Left lung (tissue), 10 donors: ENCODE measurements around the gene MDM4. TPM values are rescaled to one million over a fixed set of nuclear protein-coding genes. Genes with fewer than 3 reads are reported as not detected.

Experiments
- ATAC-seq: fragments of 200-7000 bp; cut with Tn5 transposase; one replicate; pipeline ENCODE4 v1.9.1; 2020; ENCODE audit warnings: moderate library complexity
- DNase-seq, 4 donors: peaks; one replicate each; pipeline ENCODE4 v3.0.0-alpha.2; 2013 to 2020
- H3K27ac ChIP-seq, 2 donors: fragments of 200-600 bp; sonication (generic) in 1 of 2; one replicate each; pipeline versions ENCODE4 v1.5.0 to v1.8.0; 2020 to 2021
- H3K27me3 ChIP-seq, 2 donors: fragments of 200-600 bp; sonication (generic) in 1 of 2; one replicate each; pipeline versions ENCODE4 v1.5.0 to v1.8.0; 2020 to 2021
- H3K36me3 ChIP-seq, 2 donors: fragments of 200-600 bp; sonication (generic) in 1 of 2; one replicate each; pipeline versions ENCODE4 v1.5.0 to v1.8.0; 2020 to 2021
- H3K4me1 ChIP-seq, 2 donors: fragments of 200-600 bp; one replicate each; pipeline ENCODE4 v1.8.0; 2021
- H3K4me3 ChIP-seq, 2 donors: fragments of 200-600 bp; sonication (generic) in 1 of 2; one replicate each; pipeline versions ENCODE4 v1.5.0 to v1.8.0; 2020 to 2021; ENCODE audit warnings: mild to moderate bottlenecking in 1 of 2
- H3K9me3 ChIP-seq, 2 donors: fragments of 200-600 bp; sonication (generic) in 1 of 2; one replicate each; pipeline versions ENCODE4 v1.5.0 to v1.8.0; 2020 to 2021
- intact Hi-C, 2 donors: fragments of 100-400 bp; cut with DNase I; formaldehyde crosslinking; loops; one replicate each; pipeline versions ENCODE4 v1.11.2 to v1.14.2; 2022
- polyA plus RNA-seq, 6 donors: library from polyadenylated mRNA; unstranded; fragments of 120-200 nt; gene quantifications; one replicate each; pipeline ENCODE4 v1.2.1, GENCODE V29; 2013; ENCODE audit not compliant: insufficient read length in 6 of 6
- total RNA-seq, 2 donors: library from RNA; stranded (reverse); fragmentation: NEBNext Ultra II Directional; extraction: Animal tissue kit (Norgen Biotek cat#: 25700); gene quantifications; one replicate each; pipeline ENCODE4 v1.2.1, GENCODE V29; 2021
- TF ChIP-seq, protein P1 (sequence below), 2 donors: fragments of 200-600 bp; sonication (generic) in 1 of 2; IDR thresholded peaks; one replicate each; pipeline versions ENCODE4 v1.5.0 to v1.8.0; 2021; ENCODE audit warnings: antibody characterized with exemption in 2 of 2
- donor health status: DM: no; HTN: yes; CAD: no.
- donor health status: DM: no; HTN: no; CAD: no.

The MDM4 gene
- total and polyA plus RNA-seq, 8 donors = 46.7 to 93.0 (median 77.9) TPM

- TF ChIP-seq, protein P1, sequence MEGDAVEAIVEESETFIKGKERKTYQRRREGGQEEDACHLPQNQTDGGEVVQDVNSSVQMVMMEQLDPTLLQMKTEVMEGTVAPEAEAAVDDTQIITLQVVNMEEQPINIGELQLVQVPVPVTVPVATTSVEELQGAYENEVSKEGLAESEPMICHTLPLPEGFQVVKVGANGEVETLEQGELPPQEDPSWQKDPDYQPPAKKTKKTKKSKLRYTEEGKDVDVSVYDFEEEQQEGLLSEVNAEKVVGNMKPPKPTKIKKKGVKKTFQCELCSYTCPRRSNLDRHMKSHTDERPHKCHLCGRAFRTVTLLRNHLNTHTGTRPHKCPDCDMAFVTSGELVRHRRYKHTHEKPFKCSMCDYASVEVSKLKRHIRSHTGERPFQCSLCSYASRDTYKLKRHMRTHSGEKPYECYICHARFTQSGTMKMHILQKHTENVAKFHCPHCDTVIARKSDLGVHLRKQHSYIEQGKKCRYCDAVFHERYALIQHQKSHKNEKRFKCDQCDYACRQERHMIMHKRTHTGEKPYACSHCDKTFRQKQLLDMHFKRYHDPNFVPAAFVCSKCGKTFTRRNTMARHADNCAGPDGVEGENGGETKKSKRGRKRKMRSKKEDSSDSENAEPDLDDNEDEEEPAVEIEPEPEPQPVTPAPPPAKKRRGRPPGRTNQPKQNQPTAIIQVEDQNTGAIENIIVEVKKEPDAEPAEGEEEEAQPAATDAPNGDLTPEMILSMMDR (IDR thresholded peaks at IDR 0.05) = no peak
- Histone ChIP-seq H3K4me1 (peaks cover 0 to 14% of the 10 kb centered on the region in 2 donors), H3K9me3 (no peaks in the 10 kb centered on the region), H3K36me3 (peaks cover 0 to 19% of the 10 kb centered on the region in 2 donors), H3K27me3 (no peaks in the 10 kb centered on the region), H3K27ac (no peak overlapping the region), H3K4me3 (no peak overlapping the region)
- no peak for ATAC-seq
- no peak for DNase-seq
- intact Hi-C loops = loop anchor here in 1 of 2 donors (10.0 kb wide), 1 partner anchor 188 kb away; no protein-coding TSS in a partner anchor
Observed at GRCh38 chr1:204576422-204576821, 60.2 kb downstream of the MDM4 start.

DNA sequence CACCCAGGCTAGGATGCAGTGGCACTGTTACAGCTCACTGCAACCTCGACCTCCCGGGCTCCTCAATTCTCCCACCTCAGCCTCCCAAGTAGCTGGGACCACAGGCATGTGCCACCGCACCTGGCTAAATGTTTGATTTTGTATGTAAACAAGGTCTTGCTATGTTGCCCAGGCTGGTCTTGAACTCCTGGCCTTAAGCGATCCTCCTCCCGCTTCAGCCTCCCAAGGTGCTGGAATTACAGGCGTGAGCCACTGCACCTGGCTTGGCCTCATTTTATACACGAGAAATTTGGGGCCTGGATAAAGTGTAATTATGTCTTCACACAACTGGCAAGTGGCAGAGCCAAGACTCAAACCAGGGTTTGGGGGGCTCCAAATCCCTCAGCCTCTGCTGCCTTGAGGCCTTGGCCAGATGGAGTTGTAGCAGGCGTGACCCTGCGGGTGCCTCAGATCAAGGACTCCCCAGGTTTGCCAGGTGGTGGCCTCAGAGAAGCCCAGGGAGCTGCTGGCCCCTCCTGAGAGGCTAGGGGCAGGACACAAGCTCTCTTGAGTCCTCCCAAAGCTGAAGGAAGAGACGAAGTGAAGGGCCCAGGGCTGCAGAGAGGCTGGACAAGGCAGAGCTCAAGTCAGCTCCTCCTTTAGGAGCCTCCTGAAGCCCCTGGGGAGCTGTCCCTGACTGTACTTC, 61.7 kb downstream of the MDM4 start:
- Histone ChIP-seq H3K4me3 (no peak overlapping the region), H3K9me3 (no peaks in the 10 kb centered on the region), H3K27me3 (no peaks in the 10 kb centered on the region), H3K36me3 (peaks cover 0 to 11% of the 10 kb centered on the region in 2 donors), H3K27ac (peak overlapping the region in 1 of 2 donors; percentile 3), H3K4me1 (peaks cover 0 to 14% of the 10 kb centered on the region in 2 donors)
- intact Hi-C loops = loop anchor here in 1 of 2 donors (10.0 kb wide), 1 partner anchor 187 kb away; no protein-coding TSS in a partner anchor
- TF ChIP-seq, protein P1 (IDR thresholded peaks at IDR 0.05) = no peak
- ATAC-seq = no peak
- no peak for DNase-seq

DNA sequence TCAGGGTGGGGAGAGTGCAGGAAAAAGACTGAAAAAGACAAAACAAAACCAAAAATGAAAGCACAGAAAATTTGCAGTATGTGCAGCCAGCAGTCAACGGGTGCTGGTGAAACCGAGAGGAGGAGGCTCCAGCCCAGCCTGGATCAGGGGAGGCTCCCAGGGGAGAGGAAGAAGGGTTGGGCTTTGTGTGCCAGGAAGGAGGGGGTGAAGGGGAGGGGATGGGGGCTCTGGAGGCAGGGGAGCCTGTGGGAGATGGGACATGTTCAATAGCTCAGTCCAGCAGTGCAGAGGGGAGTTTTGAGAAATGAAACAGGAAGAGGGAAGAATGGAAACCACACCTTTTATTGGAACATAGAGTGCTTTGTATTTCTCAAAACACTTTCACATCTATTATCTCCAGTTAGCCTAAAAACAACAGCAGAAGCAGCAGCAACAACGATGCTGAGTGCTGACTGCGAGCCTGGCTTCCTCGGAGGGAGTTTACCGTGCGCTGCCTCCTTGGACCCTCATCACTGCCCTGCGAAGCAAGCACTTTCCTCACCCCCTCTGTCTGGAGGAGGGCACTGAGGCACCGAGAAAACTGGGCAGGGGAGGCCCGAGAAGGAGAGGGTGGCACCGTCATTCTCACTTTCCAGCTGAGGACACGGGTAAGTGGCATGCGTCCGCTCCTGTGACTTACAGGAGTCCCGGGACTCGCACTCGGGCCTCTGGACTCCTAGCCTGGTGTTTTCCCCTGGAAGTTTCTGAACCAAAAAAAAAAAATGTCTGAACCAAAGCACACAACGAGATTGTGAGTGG, 62.9 kb downstream of the MDM4 start:
- Histone ChIP-seq H3K27me3 (no peaks in the 10 kb centered on the region), H3K36me3 (peaks cover 0 to under 1% of the 10 kb centered on the region in 2 donors), H3K9me3 (no peaks in the 10 kb centered on the region), H3K4me3 (no peak overlapping the region), H3K27ac (peak overlapping the region in 1 of 2 donors; percentile 3), H3K4me1 (peaks cover 0 to 14% of the 10 kb centered on the region in 2 donors)
- TF ChIP-seq, protein P1 (IDR thresholded peaks at IDR 0.05) = no peak
- intact Hi-C loops = loop anchor here in 1 of 2 donors (10.0 kb wide), 1 partner anchor 186 kb away; no protein-coding TSS in a partner anchor
- ATAC-seq (peak; percentile 60), DNase-seq (no peak)

- intact Hi-C loops = loop anchor here in 1 of 2 donors (10.0 kb wide), 1 partner anchor 185 kb away; no protein-coding TSS in a partner anchor
- H3K4me1 ChIP-seq = peaks cover 0 to 14% of the 10 kb centered on the region in 2 donors
- H3K27me3 ChIP-seq = no peaks in the 10 kb centered on the region
- no peak overlapping the region for H3K27ac ChIP-seq
- H3K4me3 ChIP-seq = no peak overlapping the region
- H3K36me3 ChIP-seq = no peaks in the 10 kb centered on the region
- DNase-seq (no peak), ATAC-seq (no peak)
- H3K9me3 ChIP-seq = no peaks in the 10 kb centered on the region
- TF ChIP-seq, protein P1 (IDR thresholded peaks at IDR 0.05) = no peak
Observed at GRCh38 chr1:204579681-204580080, 63.5 kb downstream of the MDM4 start.

DNA sequence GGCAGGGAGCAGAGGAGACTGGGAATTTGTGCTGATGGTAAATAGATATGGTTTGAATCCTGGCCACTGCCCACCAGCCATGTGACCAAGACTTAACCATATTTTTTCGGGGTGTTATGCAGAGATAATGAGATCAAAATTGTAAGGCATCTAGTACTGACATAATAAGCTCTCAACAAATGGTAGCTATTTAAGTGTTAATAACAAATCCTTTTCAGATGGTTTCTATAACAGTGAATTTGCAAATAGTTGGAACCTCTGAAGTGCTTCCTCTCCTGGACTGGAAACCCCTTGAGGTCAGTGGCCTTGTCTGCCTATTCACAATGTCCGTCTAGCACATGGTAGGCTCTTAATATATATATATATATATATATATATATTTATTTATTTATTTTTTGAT, 64.7 kb downstream of the MDM4 start:
- H3K9me3 ChIP-seq = no peaks in the 10 kb centered on the region
- no peaks in the 10 kb centered on the region for H3K36me3 ChIP-seq
- H3K27me3 ChIP-seq = no peaks in the 10 kb centered on the region
- no peak overlapping the region for H3K4me3 ChIP-seq
- H3K27ac ChIP-seq = no peak overlapping the region
- intact Hi-C loops = no loop called here
- DNase-seq (no peak), ATAC-seq (no peak)
- TF ChIP-seq, protein P1 (IDR thresholded peaks at IDR 0.05) = no peak
- H3K4me1 ChIP-seq = peaks cover 0 to 14% of the 10 kb centered on the region in 2 donors
